SK-N-MC (cell line): ENCODE measurements around the gene SELE.

ENCODE experiments used
- EZH2 ChIP-seq: fragments of 200-600 bp; sonication (generic); IDR thresholded peaks from one replicate; pipeline ENCODE4 v1.6.1; 2017; ENCODE audit warnings: antibody characterized with exemption
- FOXP2 ChIP-seq: optimal IDR thresholded peaks from 2 replicates; pipeline ENCODE3; 2011; ENCODE audit warnings: mild to moderate bottlenecking, moderate library complexity; ENCODE audit not compliant: insufficient read depth; ENCODE audit errors: extremely low read length, control extremely low read depth
- POLR2AphosphoS5 ChIP-seq: IDR thresholded peaks from 2 replicates; pipeline ENCODE4 v1.6.1; 2012; ENCODE audit warnings: mild to moderate bottlenecking, low read depth, low read length, borderline replicate concordance

DNA sequence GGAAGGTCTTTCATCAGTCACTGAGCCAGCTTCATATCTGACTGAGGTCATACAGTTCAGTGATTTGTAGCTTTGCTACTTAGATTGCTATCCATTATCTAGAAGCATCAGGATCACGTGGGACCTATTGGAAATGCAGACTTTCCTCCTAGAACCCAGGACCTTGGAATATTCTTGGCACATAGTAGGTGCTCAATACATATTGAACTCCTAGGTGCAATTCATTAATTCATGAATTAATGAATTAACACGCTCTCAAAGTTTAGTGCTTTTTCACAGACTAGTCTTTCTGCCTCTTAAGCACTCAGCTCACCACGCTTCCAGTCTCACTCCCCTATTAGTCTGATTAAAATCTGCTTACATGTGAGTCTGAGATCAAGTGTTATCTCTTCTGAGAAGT lies 48.7 kb upstream of the SELE start:
- TF ChIP-seq EZH2 (no peak), POLR2AphosphoS5 (no peak), FOXP2 (no peak)
